IPS DF 6.9 (cell line): ENCODE data around the gene MLXIPL.
"Not testable (repeated sequence)": the region's sequence is repeated elsewhere in the genome, so short reads cannot be mapped to it uniquely, and the experiment has no call there.

ENCODE experiments used
- DNase-seq: peaks from one replicate; pipeline ENCODE4 v3.0.0-alpha.2; 2013; ENCODE audit warnings: low read depth, low spot score
- H3K27ac ChIP-seq: one replicate; pipeline ENCODE4 v1.5.1; 2013; ENCODE audit warnings: low read length, control low read depth
- H3K27me3 ChIP-seq: 2 replicates; pipeline ENCODE4 v1.6.1; 2013; ENCODE audit warnings: mild to moderate bottlenecking, low read length; ENCODE audit not compliant: control insufficient read depth, insufficient read depth
- H3K36me3 ChIP-seq: 2 replicates; pipeline ENCODE4 v1.6.1; 2013; ENCODE audit warnings: low read length; ENCODE audit not compliant: control insufficient read depth, insufficient read depth
- H3K4me1 ChIP-seq: 2 replicates; pipeline ENCODE4 v1.6.1; 2013; ENCODE audit warnings: low read length; ENCODE audit not compliant: control insufficient read depth, insufficient read depth
- H3K4me3 ChIP-seq: 2 replicates; pipeline ENCODE4 v1.5.1; 2013; ENCODE audit warnings: mild to moderate bottlenecking, low read length
- H3K9me3 ChIP-seq: 2 replicates; pipeline ENCODE4 v1.6.1; 2013; ENCODE audit warnings: low read length, inconsistent platforms; ENCODE audit not compliant: control insufficient read depth, insufficient read depth
- whole genome bisulfite sequencing: extraction: QIAGEN DNeasy Blood & Tissue Kit; methylation state at CpG from one replicate; pipeline ENCODE4 v1.1.7; 2013; ENCODE audit warnings: mixed read lengths, missing lambda C conversion rate; ENCODE audit not compliant: insufficient read length, insufficient coverage; 5-methylcytosine and 5-hydroxymethylcytosine counted together

MLXIPL gene

DNA sequence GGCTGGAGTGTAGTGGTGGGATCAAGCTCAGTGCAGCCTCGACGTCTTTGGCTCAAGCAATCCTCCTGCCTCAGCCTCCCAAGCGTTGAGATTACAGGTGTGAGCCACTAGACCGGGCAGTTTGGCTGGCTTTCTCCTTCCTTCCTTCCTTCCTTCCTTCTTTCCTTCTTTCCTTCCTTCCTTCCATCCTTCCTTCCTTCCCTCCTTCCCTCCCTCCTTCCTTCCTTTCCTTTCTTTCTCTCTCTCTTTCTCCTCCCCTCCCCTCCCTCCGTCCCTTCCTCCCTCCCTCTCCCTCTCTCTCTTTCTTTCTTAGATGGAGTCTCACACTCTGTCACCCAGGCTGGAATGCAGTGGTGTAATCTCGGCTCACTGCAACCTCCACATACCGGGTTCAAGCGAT, 35.7 kb upstream of the MLXIPL start:
- Histone ChIP-seq H3K36me3 (no peaks in the 10 kb centered on the region), H3K9me3 (no peaks in the 10 kb centered on the region), H3K4me3 (no peak overlapping the region), H3K4me1 (peaks cover 2% of the 10 kb centered on the region; the same call in 1 of the 2 replicates), H3K27ac (no peak overlapping the region), H3K27me3 (no peaks in the 10 kb centered on the region)
- WGBS, result no CpG with 5 or more reads among the region's 8 CpGs
- DNase-seq, result no peak

DNA sequence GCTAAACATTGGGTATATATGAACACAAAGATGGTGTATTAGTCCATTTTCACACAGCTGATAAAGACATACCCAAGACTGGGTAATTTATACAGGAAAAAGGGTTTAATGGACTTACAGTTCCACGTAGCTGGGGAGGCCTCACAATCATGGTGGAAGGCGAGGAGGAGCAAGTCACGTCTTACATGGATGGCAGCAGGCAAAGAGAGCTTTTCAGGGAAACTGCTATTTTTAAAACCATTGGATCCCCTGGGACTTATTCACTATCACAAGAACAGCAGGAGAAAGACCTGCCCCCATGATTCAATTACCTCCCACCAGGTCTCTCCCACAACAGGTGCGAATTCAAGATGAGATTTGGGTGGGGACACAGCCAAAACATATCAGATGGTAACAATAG, 31.0 kb upstream of the MLXIPL start:
- DNase-seq, H3K4me1 ChIP-seq, H3K4me3 ChIP-seq, H3K27me3 ChIP-seq, H3K9me3 ChIP-seq, H3K36me3 ChIP-seq, H3K27ac ChIP-seq: not testable (repeated sequence)
- no CpG with 5 or more reads among the region's 4 CpGs for WGBS

DNA sequence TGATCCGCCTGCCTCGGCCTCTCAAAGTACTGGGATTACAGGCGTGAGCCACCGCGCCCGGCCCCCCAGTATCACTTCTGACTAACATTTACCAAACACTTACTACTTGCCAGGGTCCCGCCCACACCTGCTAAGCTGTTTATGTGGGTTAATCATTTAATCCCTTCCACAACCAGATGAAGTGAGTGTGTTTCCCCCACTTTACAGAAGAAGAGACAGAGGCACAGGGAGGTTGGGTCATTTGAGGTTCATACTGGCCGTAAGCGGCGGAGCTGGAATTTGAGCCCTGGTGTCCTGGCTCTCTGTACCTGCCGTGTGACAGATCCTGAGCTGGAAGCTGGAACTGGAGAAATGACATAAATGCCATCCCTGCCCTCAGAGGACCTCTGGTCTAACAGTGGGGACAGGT, 28.2 kb upstream of the MLXIPL start:
- WGBS, result no CpG with 5 or more reads among the region's 11 CpGs

DNA sequence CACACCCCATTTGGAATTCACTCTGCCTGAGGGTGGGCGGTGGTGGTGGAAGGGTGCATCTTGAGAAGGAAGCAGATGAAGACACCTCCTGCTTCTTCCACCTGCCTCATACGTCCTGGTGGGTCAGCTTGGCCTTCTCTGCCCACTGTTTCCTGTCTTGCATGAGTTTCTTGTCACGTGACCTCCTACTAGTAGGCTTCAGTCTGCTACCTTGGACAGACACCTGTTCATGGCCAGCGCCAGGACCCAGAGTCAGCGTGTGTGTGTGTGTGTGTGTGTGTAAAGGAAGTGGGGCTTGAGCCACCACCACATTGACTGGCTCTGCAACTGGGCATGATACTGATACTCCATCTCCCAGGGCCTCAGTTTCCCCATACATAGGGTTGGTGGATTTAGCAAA, 26.2 kb upstream of the MLXIPL start:
- Histone ChIP-seq H3K27me3 (peaks cover 5% of the 10 kb centered on the region; the same call in 1 of the 2 replicates), H3K4me1 (0 out of 2 replicates have a peak, but pooled peaks cover 1% of the 10 kb centered on the region), H3K36me3 (no peaks in the 10 kb centered on the region), H3K9me3 (no peaks in the 10 kb centered on the region), H3K27ac (no peak overlapping the region), H3K4me3 (no peak overlapping the region)
- WGBS, result no CpG with 5 or more reads among the region's 5 CpGs
- DNase-seq, result no peak

More for the DNA sequence above, 28.2 kb upstream of the MLXIPL start:
- Histone ChIP-seq H3K27ac (no peak overlapping the region), H3K4me3 (no peak overlapping the region), H3K36me3 (no peaks in the 10 kb centered on the region), H3K4me1 (0 out of 2 replicates have a peak, but pooled peaks cover 1% of the 10 kb centered on the region), H3K27me3 (peaks cover 5% of the 10 kb centered on the region; the same call in 1 of the 2 replicates), H3K9me3 (no peaks in the 10 kb centered on the region)
- DNase-seq, result no peak

DNA sequence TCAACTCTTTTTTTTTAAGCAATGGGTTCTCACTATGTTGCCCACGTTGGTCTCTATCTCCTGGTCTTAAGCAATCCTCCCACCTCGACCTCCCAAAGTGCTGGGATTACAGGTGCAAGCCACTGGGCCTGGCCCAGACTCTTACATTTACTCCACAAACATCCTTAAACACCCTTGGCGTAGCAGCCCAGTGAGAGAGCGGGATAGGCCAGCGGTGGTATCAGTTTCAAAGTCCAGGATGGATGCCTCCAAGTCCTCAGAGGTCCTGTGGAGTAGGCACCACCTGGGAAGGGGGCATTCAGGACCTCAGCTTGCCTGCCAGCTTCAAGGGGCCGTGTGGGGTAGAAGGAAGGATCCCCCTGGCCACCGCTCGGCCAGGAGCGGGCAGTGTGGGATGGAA, 25.3 kb upstream of the MLXIPL start:
- peaks cover 5% of the 10 kb centered on the region; the same call in 1 of the 2 replicates for H3K27me3 ChIP-seq
- 0 out of 2 replicates have a peak, but pooled peaks cover 1% of the 10 kb centered on the region for H3K4me1 ChIP-seq
- DNase-seq, result no peak
- H3K27ac ChIP-seq, result no peak overlapping the region
- no CpG with 5 or more reads among the region's 9 CpGs for WGBS
- no peaks in the 10 kb centered on the region for H3K9me3 ChIP-seq
- no peaks in the 10 kb centered on the region for H3K36me3 ChIP-seq
- H3K4me3 ChIP-seq, result no peak overlapping the region

- no CpG with 5 or more reads among the region's 1 CpG for WGBS
- Histone ChIP-seq H3K9me3 (no peaks in the 10 kb centered on the region), H3K4me1 (0 out of 2 replicates have a peak, but pooled peaks cover 1% of the 10 kb centered on the region), H3K4me3 (no peak overlapping the region), H3K36me3 (no peaks in the 10 kb centered on the region), H3K27me3 (peaks cover 5% of the 10 kb centered on the region; the same call in 1 of the 2 replicates), H3K27ac (no peak overlapping the region)
- no peak for DNase-seq
These were observed 24.4 kb upstream of the MLXIPL start for GRCh38 chr7:73648593-73649332.

DNA sequence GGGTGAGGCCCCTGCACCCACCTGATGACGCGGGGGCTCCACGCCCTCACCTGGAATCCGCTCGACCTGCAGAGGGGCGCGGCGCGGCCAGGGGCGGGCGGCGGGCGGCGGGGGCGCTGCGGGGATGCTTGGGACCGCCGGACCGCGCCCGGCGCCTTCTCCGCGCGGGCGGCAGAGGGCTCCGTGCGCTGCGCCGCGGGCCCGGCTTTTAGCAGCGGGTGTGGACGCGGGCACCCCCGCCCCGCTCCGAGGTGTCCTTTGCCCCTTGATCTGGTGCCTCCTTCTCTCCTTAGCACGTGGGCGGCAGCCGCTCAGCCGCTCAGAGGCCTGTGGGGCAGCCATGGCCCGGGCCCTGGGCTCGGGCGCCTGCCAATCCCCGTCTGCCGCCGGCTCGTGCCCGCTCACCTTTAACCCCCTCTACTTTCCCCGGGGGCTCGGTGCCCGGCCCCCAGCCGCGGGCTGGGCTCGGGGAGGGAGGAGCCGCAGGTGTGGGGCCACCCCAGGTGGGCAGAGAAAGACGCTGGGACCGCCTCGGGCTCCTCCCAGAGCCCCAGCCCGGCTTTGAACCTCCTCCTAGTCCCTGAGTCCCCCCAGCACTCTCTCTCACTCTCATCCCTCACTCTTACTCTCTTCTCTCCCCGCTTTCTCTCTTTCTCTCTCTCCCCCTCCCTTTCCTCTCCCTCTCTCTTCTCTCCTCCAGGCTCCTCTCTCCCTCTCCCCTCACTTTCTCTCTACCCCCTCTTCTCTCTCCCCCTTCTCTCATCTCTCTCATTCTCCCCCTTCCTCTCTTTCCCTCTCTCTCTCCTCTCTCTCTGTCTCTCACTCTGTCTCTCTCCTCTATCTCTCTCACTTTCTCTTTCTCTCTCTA, 23.6 kb upstream of the MLXIPL start:
- Histone ChIP-seq H3K4me1 (0 out of 2 replicates have a peak, but pooled peaks cover 1% of the 10 kb centered on the region), H3K27ac (no peak overlapping the region), H3K36me3 (no peaks in the 10 kb centered on the region), H3K4me3 (peak overlapping the region; percentile 39; the same call in 1 of the 2 replicates), H3K9me3 (no peaks in the 10 kb centered on the region), H3K27me3 (peaks cover 5% of the 10 kb centered on the region; the same call in 1 of the 2 replicates)
- no peak for DNase-seq
- WGBS, result 100% methylated on average over 1 of the region's 62 CpGs

- peaks cover 5% of the 10 kb centered on the region; the same call in 1 of the 2 replicates for H3K27me3 ChIP-seq
- H3K9me3 ChIP-seq, result no peaks in the 10 kb centered on the region
- no peaks in the 10 kb centered on the region for H3K36me3 ChIP-seq
- no peak for DNase-seq
- no CpG with 5 or more reads among the region's 16 CpGs for WGBS
- no peak overlapping the region for H3K27ac ChIP-seq
- H3K4me3 ChIP-seq, result peak overlapping the region; percentile 22; the same call in 1 of the 2 replicates
- 0 out of 2 replicates have a peak, but pooled peaks cover 1% of the 10 kb centered on the region for H3K4me1 ChIP-seq
These were observed 22.7 kb upstream of the MLXIPL start for GRCh38 chr7:73646785-73647724.

- Histone ChIP-seq H3K36me3 (no peaks in the 10 kb centered on the region), H3K4me3 (no peak overlapping the region), H3K27ac (no peak overlapping the region), H3K27me3 (peaks cover 5% of the 10 kb centered on the region; the same call in 1 of the 2 replicates), H3K4me1 (0 out of 2 replicates have a peak, but pooled peaks cover 1% of the 10 kb centered on the region), H3K9me3 (no peaks in the 10 kb centered on the region; the same call in 1 of the 2 replicates)
- DNase-seq, result no peak
- WGBS, result no CpG with 5 or more reads among the region's 4 CpGs
These were observed 21.4 kb upstream of the MLXIPL start for GRCh38 chr7:73645643-73646174.
